SK-N-SH treated with all-trans-retinoic acid at 6 μM for 48 hours (cell line): ENCODE measurements around the gene IQSEC1.

ENCODE experiments used
- ATAC-seq: fragments of 200-7000 bp; cut with Tn5 transposase; 3 replicates; pipeline ENCODE4 v1.9.1; 2020; ENCODE audit warnings: mild to moderate bottlenecking, moderate library complexity
- ARNTL ChIP-seq: fragments of 450-650 bp; formaldehyde crosslinking; IDR thresholded peaks from 2 replicates; pipeline ENCODE4 v1.5.0; 2020; ENCODE audit warnings: low read depth, mild to moderate bottlenecking, moderate library complexity, borderline replicate concordance
- BACH2 ChIP-seq: fragments of 250-450 bp; sonication (Bioruptor Pico); IDR thresholded peaks from 2 replicates; pipeline ENCODE4 v1.9.0; 2021; ENCODE audit warnings: mild to moderate bottlenecking, borderline replicate concordance
- CSDC2 ChIP-seq: fragments of 250-450 bp; sonication (Bioruptor Pico); IDR thresholded peaks from 2 replicates; pipeline ENCODE4 v1.5.0; 2020; ENCODE audit warnings: mild to moderate bottlenecking, moderate library complexity
- CSRNP3 ChIP-seq: fragments of 250-450 bp; sonication (Bioruptor Pico); IDR thresholded peaks from 2 replicates; pipeline ENCODE4 v1.5.1; 2021; ENCODE audit warnings: mild to moderate bottlenecking, moderate library complexity
- ESRRG ChIP-seq: fragments of 250-450 bp; sonication (Bioruptor Pico); IDR thresholded peaks from 2 replicates; pipeline ENCODE4 v1.6.1; 2021; ENCODE audit warnings: mild to moderate bottlenecking
- GLIS3 ChIP-seq: fragments of 250-450 bp; sonication (Bioruptor Pico); IDR thresholded peaks from 2 replicates; pipeline ENCODE4 v1.5.0; 2020; ENCODE audit warnings: mild to moderate bottlenecking, moderate library complexity
- ISL1 ChIP-seq: fragments of 250-450 bp; sonication (Bioruptor Pico); IDR thresholded peaks from 2 replicates; pipeline ENCODE4 v2.1.2; 2022; ENCODE audit warnings: mild to moderate bottlenecking, moderate library complexity
- OSR1 ChIP-seq: fragments of 250-450 bp; sonication (Bioruptor Pico); IDR thresholded peaks from 2 replicates; pipeline ENCODE4 v1.8.0; 2022; ENCODE audit warnings: moderate library complexity, mild to moderate bottlenecking, inconsistent platforms
- POU6F1 ChIP-seq: fragments of 250-450 bp; sonication (Bioruptor Pico); IDR thresholded peaks from 2 replicates; pipeline ENCODE4 v1.8.0; 2021; ENCODE audit warnings: low read depth, mild to moderate bottlenecking, moderate library complexity, borderline replicate concordance
- PPARA ChIP-seq: fragments of 250-450 bp; sonication (Bioruptor Pico); IDR thresholded peaks from 2 replicates; pipeline ENCODE4 v1.5.0; 2020; ENCODE audit warnings: mild to moderate bottlenecking, borderline replicate concordance
- RARB ChIP-seq: fragments of 250-450 bp; sonication (Bioruptor Pico); IDR thresholded peaks from 2 replicates; pipeline ENCODE4 v1.8.0; 2021; ENCODE audit warnings: mild to moderate bottlenecking, moderate library complexity
- SNAI2 ChIP-seq: fragments of 250-450 bp; sonication (Bioruptor Pico); IDR thresholded peaks from 2 replicates; pipeline ENCODE4 v1.5.0; 2020; ENCODE audit warnings: mild to moderate bottlenecking, moderate library complexity
- TCF4 ChIP-seq: fragments of 250-450 bp; sonication (Bioruptor Pico); IDR thresholded peaks from 2 replicates; pipeline ENCODE4 v1.8.0; 2021; ENCODE audit warnings: mild to moderate bottlenecking, moderate library complexity, borderline replicate concordance
- ZC3H10 ChIP-seq: fragments of 250-450 bp; sonication (Bioruptor Pico); IDR thresholded peaks from 2 replicates; pipeline ENCODE4 v1.5.1; 2021; ENCODE audit warnings: mild to moderate bottlenecking, moderate library complexity
- ZFP3 ChIP-seq: fragments of 250-450 bp; sonication (Bioruptor Pico); IDR thresholded peaks from 2 replicates; pipeline ENCODE4 v1.5.0; 2020; ENCODE audit warnings: mild to moderate bottlenecking, moderate library complexity
- ZFP30 ChIP-seq: fragments of 450-650 bp; formaldehyde crosslinking; IDR thresholded peaks from 2 replicates; pipeline ENCODE4 v1.5.0; 2022; ENCODE audit warnings: mild to moderate bottlenecking, moderate library complexity
- ZNF565 ChIP-seq: fragments of 450-650 bp; formaldehyde crosslinking; conservative IDR thresholded peaks from 2 replicates; pipeline ENCODE4 v1.5.0; 2020; ENCODE audit warnings: low read depth, mild to moderate bottlenecking, moderate library complexity
- ZNF70 ChIP-seq: fragments of 450-650 bp; formaldehyde crosslinking; IDR thresholded peaks from 2 replicates; pipeline ENCODE4 v1.5.0; 2020; ENCODE audit warnings: mild to moderate bottlenecking, moderate library complexity
- ZNF8 ChIP-seq: fragments of 450-650 bp; formaldehyde crosslinking; IDR thresholded peaks from 2 replicates; pipeline ENCODE4 v1.5.0; 2020; ENCODE audit warnings: mild to moderate bottlenecking, moderate library complexity
- TF ChIP-seq, protein P1 (sequence below): fragments of 250-450 bp; sonication (Bioruptor Pico); IDR thresholded peaks from 2 replicates; pipeline ENCODE4 v1.5.0; 2020; ENCODE audit warnings: mild to moderate bottlenecking, moderate library complexity
- TF ChIP-seq, protein P2 (sequence below): fragments of 250-450 bp; sonication (Bioruptor Pico); IDR thresholded peaks from 2 replicates; pipeline ENCODE4 v1.5.1; 2020; ENCODE audit warnings: low read depth, mild to moderate bottlenecking, moderate library complexity
- TF ChIP-seq, protein P3 (sequence below): fragments of 250-450 bp; sonication (Bioruptor Pico); IDR thresholded peaks from 2 replicates; pipeline ENCODE4 v1.8.0; 2020; ENCODE audit warnings: mild to moderate bottlenecking, moderate library complexity, borderline replicate concordance

Gene IQSEC1

GRCh38 chr3:12983319-12983718 is 89.9 kb downstream of the IQSEC1 start (continued):
- TF ChIP-seq, protein P1, sequence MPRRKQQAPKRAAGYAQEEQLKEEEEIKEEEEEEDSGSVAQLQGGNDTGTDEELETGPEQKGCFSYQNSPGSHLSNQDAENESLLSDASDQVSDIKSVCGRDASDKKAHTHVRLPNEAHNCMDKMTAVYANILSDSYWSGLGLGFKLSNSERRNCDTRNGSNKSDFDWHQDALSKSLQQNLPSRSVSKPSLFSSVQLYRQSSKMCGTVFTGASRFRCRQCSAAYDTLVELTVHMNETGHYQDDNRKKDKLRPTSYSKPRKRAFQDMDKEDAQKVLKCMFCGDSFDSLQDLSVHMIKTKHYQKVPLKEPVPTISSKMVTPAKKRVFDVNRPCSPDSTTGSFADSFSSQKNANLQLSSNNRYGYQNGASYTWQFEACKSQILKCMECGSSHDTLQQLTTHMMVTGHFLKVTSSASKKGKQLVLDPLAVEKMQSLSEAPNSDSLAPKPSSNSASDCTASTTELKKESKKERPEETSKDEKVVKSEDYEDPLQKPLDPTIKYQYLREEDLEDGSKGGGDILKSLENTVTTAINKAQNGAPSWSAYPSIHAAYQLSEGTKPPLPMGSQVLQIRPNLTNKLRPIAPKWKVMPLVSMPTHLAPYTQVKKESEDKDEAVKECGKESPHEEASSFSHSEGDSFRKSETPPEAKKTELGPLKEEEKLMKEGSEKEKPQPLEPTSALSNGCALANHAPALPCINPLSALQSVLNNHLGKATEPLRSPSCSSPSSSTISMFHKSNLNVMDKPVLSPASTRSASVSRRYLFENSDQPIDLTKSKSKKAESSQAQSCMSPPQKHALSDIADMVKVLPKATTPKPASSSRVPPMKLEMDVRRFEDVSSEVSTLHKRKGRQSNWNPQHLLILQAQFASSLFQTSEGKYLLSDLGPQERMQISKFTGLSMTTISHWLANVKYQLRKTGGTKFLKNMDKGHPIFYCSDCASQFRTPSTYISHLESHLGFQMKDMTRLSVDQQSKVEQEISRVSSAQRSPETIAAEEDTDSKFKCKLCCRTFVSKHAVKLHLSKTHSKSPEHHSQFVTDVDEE (CRISPR knock-in tag) = no peak
- TF ChIP-seq ESRRG (CRISPR knock-in tag) = no peak

GRCh38 chr3:12982619-12983101 is 90.6 kb downstream of the IQSEC1 start:
- ATAC-seq = no peak
- TF ChIP-seq CSRNP3 (CRISPR knock-in tag) (no peak), ZNF70 (CRISPR knock-in tag) (no peak), SNAI2 (CRISPR knock-in tag) (no peak), TCF4 (CRISPR knock-in tag) (no peak), CSDC2 (CRISPR knock-in tag) (no peak), POU6F1 (CRISPR knock-in tag) (no peak), ZFP3 (CRISPR knock-in tag) (no peak), GLIS3 (no peak)
- TF ChIP-seq, all 23 proteins: peak for 0

GRCh38 chr3:12981306-12982275 is 91.6 kb downstream of the IQSEC1 start:
- no peak for ATAC-seq
- no peak for TF ChIP-seq ZFP3 (CRISPR knock-in tag)
- no peak for TF ChIP-seq ZNF8 (CRISPR knock-in tag)
- no peak for TF ChIP-seq BACH2
- no peak for TF ChIP-seq ZNF70 (CRISPR knock-in tag)
- no peak for TF ChIP-seq CSRNP3 (CRISPR knock-in tag)
- TF ChIP-seq TCF4 (CRISPR knock-in tag) = no peak
- no peak for TF ChIP-seq ISL1 (CRISPR knock-in tag)
- TF ChIP-seq OSR1 (CRISPR knock-in tag) = no peak
- TF ChIP-seq ESRRG (CRISPR knock-in tag) = no peak
- TF ChIP-seq ARNTL = no peak
- TF ChIP-seq CSDC2 (CRISPR knock-in tag) = no peak
- no peak for TF ChIP-seq PPARA (CRISPR knock-in tag)
- no peak for TF ChIP-seq ZC3H10 (CRISPR knock-in tag)
- TF ChIP-seq GLIS3 = no peak
- TF ChIP-seq, protein P1 (CRISPR knock-in tag) = no peak
- TF ChIP-seq, protein P2, sequence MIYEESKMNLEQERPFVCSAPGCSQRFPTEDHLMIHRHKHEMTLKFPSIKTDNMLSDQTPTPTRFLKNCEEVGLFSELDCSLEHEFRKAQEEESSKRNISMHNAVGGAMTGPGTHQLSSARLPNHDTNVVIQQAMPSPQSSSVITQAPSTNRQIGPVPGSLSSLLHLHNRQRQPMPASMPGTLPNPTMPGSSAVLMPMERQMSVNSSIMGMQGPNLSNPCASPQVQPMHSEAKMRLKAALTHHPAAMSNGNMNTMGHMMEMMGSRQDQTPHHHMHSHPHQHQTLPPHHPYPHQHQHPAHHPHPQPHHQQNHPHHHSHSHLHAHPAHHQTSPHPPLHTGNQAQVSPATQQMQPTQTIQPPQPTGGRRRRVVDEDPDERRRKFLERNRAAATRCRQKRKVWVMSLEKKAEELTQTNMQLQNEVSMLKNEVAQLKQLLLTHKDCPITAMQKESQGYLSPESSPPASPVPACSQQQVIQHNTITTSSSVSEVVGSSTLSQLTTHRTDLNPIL (CRISPR knock-in tag) = no peak
- TF ChIP-seq, protein P3, sequence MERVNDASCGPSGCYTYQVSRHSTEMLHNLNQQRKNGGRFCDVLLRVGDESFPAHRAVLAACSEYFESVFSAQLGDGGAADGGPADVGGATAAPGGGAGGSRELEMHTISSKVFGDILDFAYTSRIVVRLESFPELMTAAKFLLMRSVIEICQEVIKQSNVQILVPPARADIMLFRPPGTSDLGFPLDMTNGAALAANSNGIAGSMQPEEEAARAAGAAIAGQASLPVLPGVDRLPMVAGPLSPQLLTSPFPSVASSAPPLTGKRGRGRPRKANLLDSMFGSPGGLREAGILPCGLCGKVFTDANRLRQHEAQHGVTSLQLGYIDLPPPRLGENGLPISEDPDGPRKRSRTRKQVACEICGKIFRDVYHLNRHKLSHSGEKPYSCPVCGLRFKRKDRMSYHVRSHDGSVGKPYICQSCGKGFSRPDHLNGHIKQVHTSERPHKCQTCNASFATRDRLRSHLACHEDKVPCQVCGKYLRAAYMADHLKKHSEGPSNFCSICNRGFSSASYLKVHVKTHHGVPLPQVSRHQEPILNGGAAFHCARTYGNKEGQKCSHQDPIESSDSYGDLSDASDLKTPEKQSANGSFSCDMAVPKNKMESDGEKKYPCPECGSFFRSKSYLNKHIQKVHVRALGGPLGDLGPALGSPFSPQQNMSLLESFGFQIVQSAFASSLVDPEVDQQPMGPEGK (CRISPR knock-in tag) = no peak
- TF ChIP-seq ZNF565 (CRISPR knock-in tag) = no peak
- no peak for TF ChIP-seq ZFP30
- no peak for TF ChIP-seq RARB (CRISPR knock-in tag)
